Tibial nerve (tissue), 4 donors: ENCODE measurements around the gene GDA. TPM values are rescaled to one million over a fixed set of nuclear protein-coding genes. Genes with fewer than 3 reads are reported as not detected.

Source experiments
- DNase-seq, 2 donors: peaks; one replicate each; pipeline ENCODE4 v3.0.0-alpha.2; 2019; ENCODE audit warnings: low spot score in 2 of 2
- H3K27ac ChIP-seq, 4 donors: fragments of 200-600 bp; sonication (generic) in 3 of 4; one replicate each; pipeline ENCODE4 v1.5.1; 2017 to 2019; ENCODE audit warnings: mild to moderate bottlenecking in 1 of 4
- H3K27me3 ChIP-seq, 2 donors: fragments of 200-600 bp; sonication (generic) in 1 of 2; one replicate each; pipeline versions ENCODE4 v1.5.1 to v1.6.0; 2017 to 2019
- H3K36me3 ChIP-seq, 3 donors: fragments of 200-600 bp; sonication (generic); one replicate each; pipeline ENCODE4 v1.5.1; 2018 to 2019
- H3K4me1 ChIP-seq, 4 donors: fragments of 200-600 bp; sonication (generic) in 3 of 4; one replicate each; pipeline ENCODE4 v1.5.1; 2017 to 2019
- H3K4me3 ChIP-seq, 4 donors: fragments of 200-600 bp; sonication (generic) in 3 of 4; one replicate each; pipeline ENCODE4 v1.5.1; 2017 to 2019; ENCODE audit warnings: mild to moderate bottlenecking in 1 of 4, moderate library complexity in 1 of 4
- H3K9me3 ChIP-seq, 4 donors: fragments of 200-600 bp; sonication (generic) in 3 of 4; one replicate each; pipeline ENCODE4 v1.5.1; 2017 to 2019
- CTCF ChIP-seq, 5 experiments: fragments of 200-600 bp in 3 of 5; fragments of 450-650 bp in 2 of 5; sonication (generic) in 3 of 5; IDR thresholded peaks; one replicate each; pipeline ENCODE4 v1.5.1; 2016 to 2019; ENCODE audit warnings: antibody characterized with exemption in 5 of 5, mild to moderate bottlenecking in 3 of 5, moderate library complexity in 2 of 5
- EP300 ChIP-seq, 2 donors: sonication (generic); formaldehyde crosslinking; IDR thresholded peaks; one replicate each; pipeline ENCODE4 v1.6.1; 2017; ENCODE audit warnings: antibody characterized with exemption in 2 of 2, mild to moderate bottlenecking in 1 of 2
- POLR2A ChIP-seq, 2 donors: fragments of 450-650 bp; IDR thresholded peaks; one replicate each; pipeline ENCODE4 v1.6.1; 2017; ENCODE audit warnings: antibody characterized with exemption in 2 of 2, mild to moderate bottlenecking in 2 of 2, moderate library complexity in 2 of 2
- WGBS, 2 donors: methylation state at CpG; one replicate each; pipeline ENCODE4 v1.1.5; 2018; 5-methylcytosine and 5-hydroxymethylcytosine counted together
- total RNA-seq, 4 donors: library from RNA; depleted of rRNA; stranded (reverse); fragments of >200 nt; gene quantifications; one replicate each; pipeline ENCODE4 v1.1.0, GENCODE V29; 2016

The GDA gene
- total RNA-seq, 4 donors from 2014 or later = 1.0 to 1.3 TPM; not detected in 2

GRCh38 chr9:72255569-72255968, 106.3 kb downstream of the GDA start:
- no peaks in the 10 kb centered on the region for H3K27me3 ChIP-seq
- DNase-seq = no peak
- TF ChIP-seq POLR2A (IDR thresholded peaks at IDR 0.05) (no peak), EP300 (IDR thresholded peaks at IDR 0.05) (no peak), CTCF (IDR thresholded peaks at IDR 0.05) (no peak)
- no peaks in the 10 kb centered on the region for H3K36me3 ChIP-seq
- H3K9me3 ChIP-seq = no peaks in the 10 kb centered on the region
- no peak overlapping the region for H3K27ac ChIP-seq
- H3K4me3 ChIP-seq = no peak overlapping the region
- H3K4me1 ChIP-seq = no peaks in the 10 kb centered on the region
- WGBS, 2 donors = 78 to 82% methylated on average over 4 of the region's 4 CpGs

- Histone ChIP-seq H3K9me3 (no peaks in the 10 kb centered on the region), H3K4me1 (no peaks in the 10 kb centered on the region), H3K27ac (no peak overlapping the region), H3K36me3 (no peaks in the 10 kb centered on the region), H3K4me3 (no peak overlapping the region), H3K27me3 (no peaks in the 10 kb centered on the region)
- 86 to 89% methylated on average over 6 of the region's 6 CpGs for WGBS, 2 donors
- TF ChIP-seq POLR2A (IDR thresholded peaks at IDR 0.05) (no peak), CTCF (IDR thresholded peaks at IDR 0.05) (no peak), EP300 (IDR thresholded peaks at IDR 0.05) (no peak)
- DNase-seq = no peak
These were observed 107.7 kb downstream of the GDA start for GRCh38 chr9:72256931-72257330.

- H3K9me3 ChIP-seq = no peaks in the 10 kb centered on the region
- no peak for DNase-seq
- H3K4me3 ChIP-seq = no peak overlapping the region
- 88 to 91% methylated on average over 3 of the region's 3 CpGs for whole genome bisulfite sequencing, 2 donors
- H3K27ac ChIP-seq = no peak overlapping the region
- H3K27me3 ChIP-seq = no peaks in the 10 kb centered on the region
- no peaks in the 10 kb centered on the region for H3K36me3 ChIP-seq
- no peaks in the 10 kb centered on the region for H3K4me1 ChIP-seq
- TF ChIP-seq CTCF (IDR thresholded peaks at IDR 0.05) = no peak
- no peak for TF ChIP-seq POLR2A (IDR thresholded peaks at IDR 0.05)
- no peak for TF ChIP-seq EP300 (IDR thresholded peaks at IDR 0.05)
These were observed 108.6 kb downstream of the GDA start for GRCh38 chr9:72257814-72258213.

GRCh38 chr9:72262063-72262462, 112.8 kb downstream of the GDA start:
- Histone ChIP-seq H3K27me3 (no peaks in the 10 kb centered on the region), H3K36me3 (no peaks in the 10 kb centered on the region), H3K4me1 (no peaks in the 10 kb centered on the region), H3K27ac (no peak overlapping the region), H3K4me3 (no peak overlapping the region), H3K9me3 (no peaks in the 10 kb centered on the region)
- TF ChIP-seq CTCF (IDR thresholded peaks at IDR 0.05) (no peak), POLR2A (IDR thresholded peaks at IDR 0.05) (no peak), EP300 (IDR thresholded peaks at IDR 0.05) (no peak)
- 52 to 64% methylated on average over 2 of the region's 2 CpGs for WGBS, 2 donors
- DNase-seq = no peak

- WGBS, 2 donors = 93 to 96% methylated on average over 1 of the region's 1 CpG
These were observed 114.3 kb downstream of the GDA start for GRCh38 chr9:72263572-72263971.

More at GRCh38 chr9:72263572-72263971, 114.3 kb downstream of the GDA start:
- Histone ChIP-seq H3K27ac (no peak overlapping the region), H3K4me1 (no peaks in the 10 kb centered on the region), H3K9me3 (no peaks in the 10 kb centered on the region), H3K4me3 (no peak overlapping the region), H3K36me3 (no peaks in the 10 kb centered on the region), H3K27me3 (no peaks in the 10 kb centered on the region)
- no peak for DNase-seq
- TF ChIP-seq CTCF (IDR thresholded peaks at IDR 0.05) (no peak), POLR2A (IDR thresholded peaks at IDR 0.05) (no peak), EP300 (IDR thresholded peaks at IDR 0.05) (no peak)
